Heart left ventricle (tissue), 16 donors: Measurements from ENCODE around the gene SIPA1L2. TPM values are rescaled to one million over a fixed set of nuclear protein-coding genes. Genes with fewer than 3 reads are reported as not detected.

Source experiments
- ATAC-seq, 4 donors: fragments of 200-7000 bp; cut with Tn5 transposase; one replicate each; pipeline ENCODE4 v1.9.1; 2020 to 2022; ENCODE audit warnings: moderate library complexity in 4 of 4, mild to moderate bottlenecking in 3 of 4, moderate number of reproducible peaks in 1 of 4
- DNase-seq, 5 donors: peaks; one replicate each; pipeline ENCODE4 v3.0.0-alpha.2; 2020
- H3K27ac ChIP-seq, 12 donors: fragments of 200-600 bp; sonication (generic) in 4 of 12; one replicate each; pipeline versions ENCODE4 v1.5.0 to v1.8.0; 2016 to 2022; ENCODE audit warnings: mild to moderate bottlenecking in 2 of 12
- H3K27me3 ChIP-seq, 9 donors: fragments of 200-600 bp; sonication (generic) in 2 of 9; one replicate each; pipeline versions ENCODE4 v1.5.1 to v1.8.0; 2016 to 2022; ENCODE audit warnings: mild to moderate bottlenecking in 3 of 9
- H3K36me3 ChIP-seq, 9 donors: fragments of 200-600 bp; sonication (generic) in 2 of 9; one replicate each; pipeline versions ENCODE4 v1.5.0 to v1.8.0; 2018 to 2022; ENCODE audit warnings: mild to moderate bottlenecking in 2 of 9
- H3K4me1 ChIP-seq, 12 donors: fragments of 200-600 bp; sonication (generic) in 4 of 12; one replicate each; pipeline versions ENCODE4 v1.5.0 to v1.8.0; 2016 to 2022; ENCODE audit warnings: mild to moderate bottlenecking in 3 of 12
- H3K4me3 ChIP-seq, 12 donors: fragments of 200-600 bp; sonication (generic) in 4 of 12; one replicate each; pipeline versions ENCODE4 v1.5.0 to v1.8.0; 2017 to 2022; ENCODE audit warnings: mild to moderate bottlenecking in 9 of 12, moderate library complexity in 4 of 12
- H3K9me3 ChIP-seq, 12 donors: fragments of 200-600 bp; sonication (generic) in 4 of 12; one replicate each; pipeline versions ENCODE4 v1.5.0 to v1.8.0; 2016 to 2022; ENCODE audit warnings: mild to moderate bottlenecking in 1 of 12
- CTCF ChIP-seq, 12 donors: fragments of 200-600 bp; sonication (generic) in 4 of 12; IDR thresholded peaks; one replicate each; pipeline versions ENCODE4 v1.5.0 to v1.8.0; 2018 to 2022; ENCODE audit warnings: antibody characterized with exemption in 12 of 12, mild to moderate bottlenecking in 5 of 12
- POLR2A ChIP-seq, 2 donors: fragments of 450-650 bp; IDR thresholded peaks; one replicate each; pipeline ENCODE4 v1.6.1; 2017; ENCODE audit warnings: antibody characterized with exemption in 2 of 2, mild to moderate bottlenecking in 2 of 2, moderate library complexity in 2 of 2
- WGBS, 4 donors: extraction: QIAGEN DNeasy Blood & Tissue Kit in 2 of 4; methylation state at CpG; one replicate each; pipeline versions ENCODE4 v1.1.5 to v1.1.7; 2013 to 2018; 5-methylcytosine and 5-hydroxymethylcytosine counted together
- intact Hi-C, 10 donors: fragments of 100-400 bp; cut with DNase I; formaldehyde crosslinking; loops; one replicate each; pipeline versions ENCODE4 v1.11.1 to v1.14.2; 2022
- polyA plus RNA-seq, 2 donors: library from polyadenylated mRNA; stranded (reverse); fragments of 200-250 nt; gene quantifications; one replicate each; pipeline ENCODE4 v1.2.3, GENCODE V29; 2013
- total RNA-seq, 9 donors: library from RNA; depleted of rRNA in 2 of 9; stranded (reverse); fragments of >200 nt in 2 of 9; fragmentation: NEBNext Ultra II Directional in 3 of 9; extraction: Animal tissue kit (Norgen Biotek cat#: 25700) in 3 of 9; gene quantifications; one replicate each; pipeline versions ENCODE4 v1.1.0 to v1.2.4, GENCODE V29; 2016 to 2023
- donor health status: ischemic (EF 13 %, LVEDD 7.1; RV severe dilation, severe dysfunction).
- donor health status: healthy with polysubstance abuse.
- donor health status: DM: no; HTN: yes; CAD: no.
- donor health status: DM: no; HTN: no; CAD: no.
- donor health status: ischemic (EF 25% LVEDD 6.9; RV normal size, moderate dysfunction).
- donor health status: ischemic (EF 25% LVEDD 5.7; RV mildly dilated, moderate dysfunction).
- donor health status: healthy.
- donor health status: DM: yes; HTN: yes; CAD: no.
- donor health status: ischemic (EF 35%, LVEDD 5.7; RV mildly dilated, moderate dysfunction).
- donor health status: nonischemic (EF 11% LVEDD 7.7; RV severe dilation, severe dysfunction).
- donor health status: DM: yes; HTN: yes; CAD: no.
- donor health status: PGD.
- donor health status: ischemic (EF 29% LVEDD 5.4; RV normal size, mild dysfunction).
- donor health status: nonischemic (EF 23%, LVEDD 6.1; RV moderate dilation, normal function).

SIPA1L2 gene
- total and polyA plus RNA-seq, 11 donors: 18.1 to 148 (median 102) TPM

GRCh38 chr1:232610192-232610901 is 19.6 kb downstream of the SIPA1L2 start:
- WGBS, 4 donors: 57 to 60% (median 58%) methylated on average over 6 of the region's 6 CpGs
- no peak for TF ChIP-seq CTCF (IDR thresholded peaks at IDR 0.05)
- TF ChIP-seq POLR2A (IDR thresholded peaks at IDR 0.05): no peak
- Histone ChIP-seq H3K27me3 (no peaks in the 10 kb centered on the region), H3K27ac (peak overlapping the region in 7 of 12 donors; percentile 11 to 72 (median 41)), H3K36me3 (peaks cover 0 to under 1% (median 0%) of the 10 kb centered on the region in 9 donors), H3K4me1 (peaks cover 0 to 57% (median 33%) of the 10 kb centered on the region in 12 donors), H3K9me3 (no peaks in the 10 kb centered on the region), H3K4me3 (no peak overlapping the region)
- intact Hi-C loops: no loop called here
- DNase-seq (peak in 2 of 5 donors; percentile 47 to 58), ATAC-seq (peak in 3 of 4 donors; percentile 67 to 78 (median 72))

- 60 to 73% (median 71%) methylated on average over 4 of the region's 4 CpGs for WGBS, 4 donors
- TF ChIP-seq CTCF (IDR thresholded peaks at IDR 0.05) (no peak), POLR2A (IDR thresholded peaks at IDR 0.05) (no peak)
Measured at GRCh38 chr1:232608427-232608826, 21.5 kb downstream of the SIPA1L2 start.

GRCh38 chr1:232602622-232603021 is 27.3 kb downstream of the SIPA1L2 start:
- H3K27me3 ChIP-seq: no peaks in the 10 kb centered on the region
- intact Hi-C loops: no loop called here

More at GRCh38 chr1:232608427-232608826, 21.5 kb downstream of the SIPA1L2 start:
- H3K36me3 ChIP-seq: peaks cover 0 to 12% (median 0%) of the 10 kb centered on the region in 9 donors
- no peak for DNase-seq
- H3K9me3 ChIP-seq: no peaks in the 10 kb centered on the region
- intact Hi-C loops: no loop called here
- no peak for ATAC-seq
- no peak overlapping the region for H3K4me3 ChIP-seq
- no peaks in the 10 kb centered on the region for H3K27me3 ChIP-seq
- H3K4me1 ChIP-seq: peaks cover 0 to 38% (median 17%) of the 10 kb centered on the region in 12 donors
- H3K27ac ChIP-seq: no peak overlapping the region

More at GRCh38 chr1:232602622-232603021, 27.3 kb downstream of the SIPA1L2 start:
- ATAC-seq: no peak
- Histone ChIP-seq H3K4me1 (peaks cover 0 to 41% (median 31%) of the 10 kb centered on the region in 12 donors), H3K4me3 (no peak overlapping the region), H3K9me3 (no peaks in the 10 kb centered on the region), H3K36me3 (peaks cover 0 to 12% (median 0%) of the 10 kb centered on the region in 9 donors), H3K27ac (no peak overlapping the region)
- 90 to 96% (median 93%) methylated on average over 4 of the region's 4 CpGs for WGBS, 4 donors
- no peak for TF ChIP-seq POLR2A (IDR thresholded peaks at IDR 0.05)
- TF ChIP-seq CTCF (IDR thresholded peaks at IDR 0.05): peak in 4 of 12 donors; percentile 4 to 18 (median 14)
- no peak for DNase-seq
